ENCODE measurements around the gene PON2.

The PON2 gene

DNA sequence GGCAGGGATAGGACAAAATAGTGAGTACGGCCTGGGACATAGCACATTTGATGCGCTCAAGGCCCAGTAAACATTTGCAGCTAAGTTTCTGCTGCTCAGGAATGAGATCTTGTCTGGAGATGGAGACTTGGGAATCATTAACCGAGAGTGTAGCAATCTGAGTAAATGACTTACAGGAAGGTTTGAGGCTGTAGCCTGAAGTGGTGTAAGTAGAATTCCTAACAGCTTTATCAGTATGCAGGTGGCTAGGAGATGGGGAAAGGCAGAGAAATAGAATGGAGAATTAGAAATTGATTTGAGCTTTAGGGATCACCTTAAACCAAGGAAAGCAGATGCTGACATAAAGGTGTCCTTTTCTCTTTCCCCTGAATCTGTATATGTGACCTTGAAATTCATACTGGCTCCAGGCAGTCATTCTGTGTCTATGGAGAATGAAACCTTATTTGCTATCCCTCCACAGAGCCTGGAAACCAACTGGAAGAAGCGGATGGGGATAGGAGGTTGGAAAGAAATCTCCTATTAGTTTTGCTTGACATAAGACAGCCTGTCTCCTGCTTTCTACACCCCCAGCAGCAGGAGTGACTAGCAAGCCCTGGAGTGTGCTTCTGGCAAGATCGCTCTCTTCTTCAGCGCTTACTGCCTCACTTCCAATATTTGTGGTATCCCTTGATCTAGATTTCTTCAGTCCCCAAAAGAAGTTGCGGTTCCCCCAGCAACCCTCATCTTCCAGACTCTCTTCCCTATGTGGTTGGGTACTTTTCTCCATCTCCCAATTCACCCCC lies 6.4 kb upstream of the PON2 start:
- DNase-seq, result no peak

DNA sequence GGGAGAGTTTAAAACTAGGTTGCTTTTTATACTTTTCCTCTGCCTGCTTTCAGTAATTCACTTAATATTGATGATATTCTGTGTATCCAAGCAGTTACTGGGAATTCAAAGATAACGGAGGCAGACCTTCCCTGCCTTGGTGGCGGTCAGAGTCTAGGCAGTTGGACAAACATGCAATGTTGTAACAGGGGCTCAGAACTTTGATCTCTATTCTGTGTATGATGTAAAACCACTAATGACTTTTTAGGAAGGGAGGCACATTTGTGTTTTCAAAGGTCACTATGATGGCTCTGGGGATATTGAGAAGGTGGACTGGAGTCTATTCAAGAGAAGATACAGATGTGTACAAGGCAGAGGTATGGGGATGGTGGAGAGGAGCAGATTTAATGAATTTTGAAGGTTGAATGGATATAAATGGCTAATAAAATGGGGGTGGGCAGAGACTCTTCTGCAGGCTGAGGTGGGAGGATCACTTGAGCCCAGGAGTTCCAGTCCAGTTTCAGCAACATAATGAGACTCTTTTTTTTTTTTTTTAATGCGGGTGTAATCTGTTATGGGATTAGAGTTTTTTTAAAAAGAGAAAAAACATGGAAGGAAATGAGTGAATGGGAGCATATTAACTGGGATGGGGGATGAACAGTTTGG lies 5.7 kb upstream of the PON2 start:
- DNase-seq, result no peak

DNA sequence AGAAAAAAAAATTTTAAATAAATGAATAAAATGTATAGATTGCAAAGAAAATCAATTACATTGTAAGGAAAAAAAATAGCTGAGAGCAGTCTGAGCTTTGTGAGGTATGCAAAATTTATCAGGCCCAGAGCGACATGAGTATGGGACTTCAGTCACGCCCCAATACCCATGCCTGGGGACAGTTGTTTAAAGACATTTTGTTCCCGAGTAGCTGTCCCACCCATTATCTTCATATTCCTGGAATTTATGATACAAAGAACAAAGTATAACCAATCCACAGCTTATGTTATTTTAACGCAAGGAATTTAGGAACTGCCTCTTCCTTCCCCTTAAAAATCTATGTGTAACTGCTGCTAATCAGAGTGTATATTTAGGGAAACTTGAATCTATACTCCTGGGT lies 1.6 kb upstream of the PON2 start:
- DNase-seq, result no peak

DNA sequence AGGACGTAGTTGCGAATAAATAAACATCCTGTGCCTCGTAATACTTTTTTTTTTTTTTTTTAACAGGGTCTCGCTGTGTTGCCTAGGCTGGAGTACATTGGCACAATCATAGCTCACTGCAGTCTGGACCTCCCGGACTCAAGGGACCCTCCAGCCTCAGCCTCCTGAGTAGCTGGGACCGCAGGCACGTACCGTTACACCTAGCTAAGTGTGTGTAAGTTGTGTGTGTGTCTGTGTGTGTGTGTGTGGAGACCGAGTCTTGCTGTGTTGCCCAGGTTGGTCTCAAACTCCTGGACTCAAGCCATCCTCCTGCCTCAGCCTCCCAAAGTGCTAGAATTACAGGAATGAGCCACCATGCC lies 573 bp upstream of the PON2 start:
- no peak for DNase-seq

DNA sequence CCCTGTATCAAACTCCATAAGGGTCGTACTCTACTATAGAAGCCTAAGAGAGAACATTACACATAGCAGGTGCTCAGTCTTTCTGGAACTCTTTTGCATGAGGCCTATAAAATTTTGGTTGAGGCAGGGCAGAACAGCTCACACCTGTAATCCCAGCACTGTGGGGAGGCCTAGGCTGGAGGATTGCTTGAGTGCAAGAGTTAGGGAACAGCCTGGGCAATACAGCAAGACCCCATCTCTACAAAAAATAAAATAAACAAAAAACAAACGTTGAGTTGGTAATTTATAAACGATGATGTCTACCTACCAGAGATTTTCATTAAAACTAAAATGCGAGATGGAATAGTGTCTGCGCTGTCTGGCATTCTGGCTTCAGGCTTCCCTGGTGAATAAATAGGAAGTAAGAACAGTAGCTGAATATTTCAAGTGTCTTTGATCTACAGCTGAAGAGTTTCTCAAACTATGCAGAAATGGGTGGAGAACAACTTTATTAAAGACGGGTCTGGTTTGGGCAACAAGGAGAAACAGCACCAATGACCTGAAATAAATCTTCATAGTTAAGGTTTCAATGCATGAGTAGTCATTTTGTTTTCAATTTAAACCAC lies 774 bp downstream of the PON2 start:
- DNase-seq, result no peak

DNA sequence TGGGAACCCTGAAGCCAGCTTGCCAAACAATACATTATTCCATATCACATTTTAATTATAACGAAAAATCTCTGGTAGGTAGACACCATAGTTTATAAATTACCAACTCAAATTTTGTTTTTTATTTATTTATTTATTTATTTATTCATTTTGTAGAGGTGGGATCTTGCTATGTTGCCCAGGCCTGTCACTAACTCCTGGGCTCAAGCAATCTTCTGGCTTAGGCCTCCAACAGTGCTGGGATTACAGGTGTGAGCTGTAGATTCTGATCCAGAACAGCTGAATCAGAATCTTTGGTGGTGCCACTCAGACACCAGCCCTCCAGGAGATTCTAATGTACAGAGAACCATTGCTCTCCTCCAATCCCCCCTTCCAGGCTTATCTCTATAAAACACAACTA lies 1.7 kb downstream of the PON2 start:
- no peak for DNase-seq

DNA sequence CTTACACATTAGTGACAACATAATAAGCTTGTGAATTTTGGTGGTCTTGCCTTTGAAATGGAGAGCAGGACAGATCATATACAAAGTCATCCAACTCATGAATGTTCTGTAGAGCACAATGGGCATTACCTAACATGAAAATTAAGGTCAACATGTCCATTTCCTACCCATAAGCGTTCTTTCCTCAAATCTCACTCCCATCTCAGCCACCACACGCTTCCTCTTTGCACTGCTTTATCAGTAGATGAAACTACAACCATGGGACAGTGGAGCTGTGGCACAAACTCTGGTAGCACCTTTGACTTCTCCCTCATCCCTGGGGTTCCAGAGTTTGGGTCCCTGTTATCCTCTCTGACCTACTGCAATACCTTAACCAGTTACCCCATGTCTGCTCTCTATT lies 2.2 kb downstream of the PON2 start:
- no peak for DNase-seq

DNA sequence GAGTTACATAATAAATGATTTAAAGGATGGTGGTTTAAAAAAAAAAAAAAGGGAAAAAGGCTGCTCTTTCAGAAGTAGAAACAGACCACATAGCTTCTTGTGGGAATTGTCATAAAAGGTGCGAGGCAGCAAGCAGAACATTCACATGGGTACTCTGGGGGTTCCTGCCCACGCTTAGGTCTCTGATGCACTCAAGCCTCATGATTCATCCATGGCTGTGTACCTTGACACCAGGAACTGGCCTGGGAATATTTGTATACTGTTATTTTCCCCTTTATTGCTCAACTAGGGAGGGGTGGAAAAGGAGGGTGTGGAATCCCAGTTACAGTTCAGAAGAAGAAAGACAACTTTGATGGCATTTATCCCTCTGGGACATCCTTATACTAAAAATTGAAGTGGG lies 4.0 kb downstream of the PON2 start:
- DNase-seq, result peak; percentile 41

DNA sequence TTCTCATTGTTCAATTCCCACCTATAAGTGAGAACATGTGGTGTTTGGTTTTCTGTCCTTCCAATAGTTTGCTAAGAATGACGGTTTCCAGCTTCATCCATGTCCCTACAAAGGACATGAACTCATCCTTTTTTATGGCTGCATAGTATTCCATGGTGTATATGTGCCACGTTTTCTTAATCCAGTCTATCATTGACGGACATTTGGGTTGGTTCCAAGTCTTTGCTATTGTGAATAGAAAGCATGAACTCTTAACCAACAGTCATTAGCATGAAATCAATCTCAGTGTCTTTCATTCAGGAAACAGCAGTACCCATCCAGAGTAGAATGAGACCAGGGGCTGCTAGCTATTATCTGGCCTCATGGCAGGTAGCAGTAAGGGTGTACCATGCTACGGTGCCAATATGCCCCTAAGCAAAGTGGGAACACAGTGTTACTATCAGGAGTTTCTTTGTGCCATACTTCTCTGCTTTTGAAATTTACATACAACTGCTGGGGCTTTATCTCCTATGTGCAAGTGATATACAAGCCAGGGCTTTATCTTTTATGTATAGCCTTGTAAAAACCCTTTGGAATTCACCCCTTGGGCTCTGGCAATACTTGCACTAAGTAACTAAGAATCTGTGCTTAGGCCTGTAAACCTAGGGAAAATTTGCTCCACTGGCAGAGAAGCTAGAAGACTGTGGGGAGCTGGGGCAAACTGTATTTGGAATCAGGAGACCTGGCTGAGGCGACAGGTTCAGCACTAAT lies 5.4 kb downstream of the PON2 start:
- no peak for DNase-seq

DNA sequence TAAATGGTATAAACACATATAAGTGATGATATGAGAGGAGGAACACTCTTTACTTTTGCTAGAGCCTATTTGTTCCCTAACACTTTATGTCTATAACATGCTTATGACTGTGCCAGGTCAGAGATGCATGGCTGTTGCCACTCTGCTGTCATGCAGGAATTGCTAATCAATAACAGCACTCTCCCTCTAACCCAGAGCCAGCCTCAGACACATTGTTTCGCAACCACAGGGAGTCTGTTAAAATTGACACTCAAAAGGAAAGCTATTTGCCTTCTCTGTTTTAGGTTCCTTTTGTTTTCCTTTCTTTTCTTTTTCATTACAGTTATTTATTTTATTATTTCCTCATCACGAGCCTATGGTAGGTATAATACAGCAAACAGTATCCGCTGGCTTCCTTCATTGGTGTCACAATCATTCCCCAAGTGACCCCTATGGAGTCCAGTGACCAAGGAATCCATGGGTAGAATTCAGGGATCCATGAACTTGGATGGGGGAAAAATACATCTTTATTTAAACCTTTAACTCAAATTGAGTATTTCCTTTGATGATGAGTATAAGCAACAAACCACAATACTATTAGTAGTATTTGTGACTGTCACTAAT lies 6.8 kb downstream of the PON2 start:
- DNase-seq, result peak; percentile 26

DNA sequence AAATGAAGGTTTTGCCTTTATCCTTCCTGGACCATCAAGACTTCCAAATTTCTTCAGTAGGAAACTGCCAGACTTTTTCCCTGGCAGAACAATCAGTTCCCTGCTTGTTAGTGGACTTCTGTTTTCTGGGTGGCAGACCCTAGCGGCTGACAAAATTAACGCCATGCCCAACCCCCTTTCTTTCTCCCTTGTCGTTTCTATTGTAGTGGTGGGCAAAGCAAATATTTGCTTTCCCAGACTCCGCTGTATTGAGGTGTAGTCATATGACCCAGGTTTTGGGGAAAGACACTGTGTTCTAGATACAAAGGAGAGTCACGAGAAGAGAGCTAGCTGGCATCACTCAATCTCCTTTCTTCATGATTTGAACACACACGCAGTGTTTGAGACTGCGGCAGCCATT lies 7.7 kb downstream of the PON2 start:
- DNase-seq, result no peak

DNA sequence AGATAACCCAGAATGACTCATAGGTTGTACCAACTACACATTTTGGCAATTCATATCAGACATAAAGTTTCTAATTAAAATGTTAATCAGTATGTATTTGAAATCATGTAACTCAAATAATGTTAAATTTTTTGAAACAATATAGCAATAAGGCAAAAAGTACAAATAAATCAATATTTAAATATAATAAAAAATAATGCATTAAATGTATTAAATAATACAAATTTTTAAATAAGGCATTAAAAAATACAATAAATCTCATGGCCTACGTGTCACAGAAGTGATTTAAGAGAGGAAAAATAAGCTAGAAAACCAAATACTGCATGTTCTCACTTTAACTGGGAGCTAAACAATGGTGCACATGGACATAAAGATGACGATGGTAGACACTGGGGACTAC lies 9.1 kb downstream of the PON2 start:
- no peak for DNase-seq

DNA sequence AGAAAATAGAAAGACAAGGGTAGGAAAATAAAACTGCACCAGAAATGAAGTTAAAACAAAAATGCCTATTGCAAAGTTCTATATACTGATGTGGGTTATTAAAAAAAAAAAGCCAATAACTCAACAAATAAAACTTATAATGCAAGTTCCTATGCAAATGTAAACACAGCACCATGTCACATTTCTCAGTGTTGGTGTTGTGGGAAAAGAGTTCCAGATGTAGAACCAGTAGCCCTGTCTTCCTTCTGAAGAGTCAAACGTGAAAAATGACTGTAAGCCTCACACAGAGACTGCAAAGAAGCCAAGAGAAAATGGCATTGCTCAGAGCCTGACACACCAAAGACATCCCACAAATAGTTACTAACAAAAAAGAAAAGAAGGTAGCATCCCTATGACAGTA lies 10.1 kb downstream of the PON2 start:
- DNase-seq, result no peak

DNA sequence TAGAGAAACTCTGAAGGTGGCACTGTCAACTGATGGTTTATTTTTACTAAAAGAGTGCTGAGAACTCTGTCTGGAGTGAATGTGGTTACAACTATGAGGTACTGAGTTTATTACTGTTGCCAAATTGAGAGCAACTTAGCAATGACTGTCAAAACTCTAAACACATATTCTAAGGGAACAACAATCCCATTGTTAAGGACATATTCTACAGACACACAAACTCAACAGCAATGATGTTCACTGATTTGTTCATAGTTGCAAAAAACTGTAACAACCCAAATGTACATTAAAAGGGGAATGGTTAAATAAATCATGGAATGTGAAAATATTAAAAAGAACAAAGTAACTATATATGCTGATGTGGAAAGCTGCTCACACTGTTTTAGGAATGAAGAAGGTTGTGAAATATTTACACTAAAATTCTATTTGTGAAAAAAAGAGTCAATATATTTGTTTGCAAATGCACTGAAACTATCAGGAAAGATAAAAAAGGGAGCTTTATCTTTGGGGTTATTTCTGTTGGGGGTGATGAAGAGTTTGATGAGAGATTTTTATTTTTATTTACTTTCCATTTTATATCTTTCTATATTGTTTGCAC lies 12.9 kb downstream of the PON2 start:
- no peak for DNase-seq

DNA sequence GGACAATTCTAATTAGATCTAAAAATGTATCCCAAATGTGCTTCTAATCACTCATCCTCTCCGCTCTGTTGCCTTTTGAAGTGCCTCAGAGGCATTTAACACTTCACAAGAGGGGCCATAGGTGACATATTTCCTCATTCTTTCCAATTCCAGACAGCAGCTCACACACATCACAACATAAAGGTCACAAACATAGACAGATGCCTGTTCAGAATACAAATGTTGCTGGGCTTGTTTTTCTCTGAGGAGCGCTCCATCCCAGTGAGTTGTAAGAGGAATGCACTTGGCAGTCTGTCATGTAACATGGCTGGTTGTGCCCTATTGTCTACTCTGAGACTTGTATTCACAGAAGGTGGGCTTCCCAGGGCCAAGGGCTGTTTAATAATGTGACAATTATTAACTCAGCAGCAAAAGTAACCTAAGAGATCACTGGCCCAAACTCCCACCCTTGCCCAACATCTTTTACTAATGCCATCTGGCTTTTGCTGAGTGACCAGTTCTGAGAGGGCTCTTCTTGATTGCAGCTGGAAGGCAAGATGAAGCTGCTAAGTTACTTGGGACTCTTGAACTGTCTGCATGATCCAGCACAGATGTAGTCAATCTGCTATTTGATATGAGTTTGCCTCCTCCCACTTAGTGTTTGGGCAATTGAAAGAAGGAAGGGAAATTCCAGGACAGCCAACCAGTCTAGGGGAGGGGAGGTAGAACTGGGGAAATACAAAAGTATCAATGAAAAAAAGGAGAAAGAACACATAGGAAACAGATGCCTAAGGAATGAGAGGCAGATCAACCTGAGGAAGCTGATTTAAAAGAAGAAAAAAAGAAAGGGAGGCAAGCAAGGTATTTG lies 13.6 kb downstream of the PON2 start:
- peak; percentile 63 for DNase-seq

DNA sequence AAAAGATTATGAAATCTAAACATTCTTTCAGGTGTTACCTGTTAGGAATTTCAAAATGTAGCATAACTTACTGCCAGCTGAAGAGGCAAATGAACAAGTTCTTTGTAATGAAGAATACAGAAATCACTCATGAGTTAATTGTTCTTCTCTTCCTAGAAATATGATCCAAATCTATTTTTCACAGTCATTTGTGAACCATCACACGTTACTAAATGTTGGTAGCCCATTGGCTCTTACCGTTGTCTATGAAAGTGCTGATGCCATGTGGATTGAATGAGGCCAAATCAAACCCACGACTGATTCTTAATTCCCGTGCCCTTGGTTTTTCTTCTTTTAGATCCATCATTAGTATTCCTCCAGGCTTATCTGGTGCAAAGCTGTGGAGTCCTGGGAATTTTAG lies 22.8 kb downstream of the PON2 start:
- no peak for DNase-seq

DNA sequence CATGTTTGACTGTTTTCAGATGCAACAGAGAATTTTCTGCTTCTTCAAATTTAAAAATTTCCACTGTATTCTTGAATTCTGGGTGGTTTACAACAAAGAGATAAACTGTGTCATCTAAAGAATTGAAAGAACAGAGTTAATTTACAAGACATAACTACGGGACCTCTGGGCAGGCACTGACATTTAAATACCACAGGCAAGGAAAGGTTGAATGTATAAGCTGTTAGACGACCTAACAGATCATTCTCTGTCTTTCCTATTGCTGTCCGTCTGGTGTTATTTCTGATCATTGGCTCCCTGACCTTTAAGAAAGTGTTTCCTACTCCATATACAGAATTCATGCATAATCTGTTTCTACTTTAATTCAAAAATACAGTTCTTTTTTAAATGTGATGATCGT lies 23.2 kb downstream of the PON2 start:
- no peak for DNase-seq

DNA sequence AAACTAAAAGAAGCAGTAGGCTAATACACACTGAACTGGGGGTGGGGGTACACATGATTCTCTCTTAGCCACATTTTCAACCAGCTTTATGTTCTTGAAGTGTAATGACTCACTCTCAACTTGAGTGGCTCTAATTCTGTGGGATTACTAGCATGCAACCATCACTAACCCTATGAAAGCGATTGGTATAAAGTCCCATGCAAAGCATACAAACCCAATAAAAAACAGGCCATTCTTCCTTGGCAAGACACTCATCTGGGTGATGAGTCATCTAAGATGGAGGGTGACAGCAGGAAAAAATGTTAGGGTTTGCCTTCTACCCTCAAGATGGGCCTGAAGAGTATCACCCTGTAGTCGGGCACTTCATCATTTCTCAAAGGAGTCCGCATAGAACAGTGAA lies 23.8 kb downstream of the PON2 start:
- DNase-seq, result no peak

DNA sequence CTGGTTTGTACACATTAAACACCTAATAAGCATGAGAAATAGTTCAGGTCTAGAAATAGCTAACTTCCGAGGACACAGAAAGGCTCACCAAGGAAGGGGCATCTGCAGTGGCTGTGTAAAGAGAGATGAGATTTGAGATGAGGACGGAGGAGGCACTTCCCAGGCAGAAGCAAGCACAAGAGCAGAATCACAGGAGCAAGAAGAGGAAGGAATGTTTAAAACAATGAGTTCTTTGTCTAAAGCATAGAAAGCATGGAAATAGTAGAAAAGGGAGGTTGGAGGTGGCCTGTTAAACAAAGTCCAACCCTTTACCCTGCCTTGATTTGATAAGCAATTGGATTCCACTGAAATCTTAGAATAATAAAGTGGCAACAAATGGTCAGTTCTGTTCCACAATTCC lies 27.1 kb downstream of the PON2 start:
- no peak for DNase-seq

DNA sequence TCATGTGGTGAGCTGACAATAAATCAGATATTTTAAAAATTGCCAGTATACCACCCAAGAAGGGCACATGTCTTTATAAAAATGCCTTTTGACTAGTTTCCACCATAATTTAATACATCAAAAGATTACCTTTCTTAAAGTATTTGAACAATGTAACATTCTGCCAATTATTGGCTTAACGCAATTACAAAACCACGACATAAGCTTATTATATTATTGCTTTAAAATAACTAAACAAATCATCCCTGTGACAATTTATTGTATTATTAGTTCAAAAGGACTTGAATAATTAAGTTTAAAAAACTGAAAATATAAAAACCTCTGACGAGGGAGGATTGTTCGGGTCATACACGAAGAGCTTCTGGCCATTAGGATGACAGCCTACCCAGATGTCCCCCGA lies 29.0 kb downstream of the PON2 start:
- no peak for DNase-seq

DNA sequence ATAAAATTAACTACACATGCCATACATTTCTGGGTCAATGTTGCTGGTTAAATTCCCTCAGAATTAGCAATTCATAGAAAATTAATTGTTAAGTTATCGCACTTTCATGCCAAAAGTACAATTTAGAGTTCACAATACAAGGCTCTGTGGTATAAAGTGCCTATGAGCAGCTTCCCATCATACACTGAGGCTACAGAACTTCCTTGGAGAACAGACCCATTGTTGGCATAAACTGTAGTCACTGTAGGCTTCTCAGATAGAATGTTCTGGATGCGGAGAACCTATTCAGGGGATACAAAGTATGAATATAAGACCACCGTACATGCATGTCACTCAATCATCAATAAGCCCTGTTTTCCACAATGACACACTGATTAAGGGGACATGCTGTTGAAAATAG lies 29.6 kb downstream of the PON2 start:
- no peak for DNase-seq

DNA sequence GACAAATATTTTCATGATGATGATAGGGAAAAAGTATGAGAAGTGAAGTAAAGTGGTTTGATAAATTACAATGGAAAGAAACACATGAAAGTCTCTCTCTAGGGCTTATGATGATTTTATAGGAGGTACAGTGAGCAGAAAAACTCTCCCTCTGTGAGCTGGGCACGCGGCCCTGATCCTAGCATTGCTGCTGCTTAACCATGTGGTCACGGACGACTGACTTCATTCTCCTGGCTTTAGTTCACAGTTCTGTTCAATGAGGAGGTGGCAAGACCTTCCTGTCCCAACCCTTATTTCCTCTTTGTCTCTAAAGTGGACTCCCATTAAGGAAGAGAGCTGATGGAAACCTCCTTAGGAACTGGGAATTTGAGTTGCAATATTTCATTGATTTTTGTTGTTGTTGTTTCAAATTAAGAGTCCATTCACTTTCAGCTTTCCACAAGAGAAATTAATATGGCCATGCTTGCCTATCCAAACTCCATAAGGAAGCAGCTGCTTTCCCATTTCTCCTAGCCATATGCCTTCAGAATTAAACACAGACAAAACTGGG lies 30.4 kb downstream of the PON2 start:
- DNase-seq, result peak; percentile 67

All from DMS153 (cell line).